Mucosa of gallbladder (tissue), 1 donor: ENCODE results near the gene ATP10B. TPM values are rescaled to one million over a fixed set of nuclear protein-coding genes. Genes with fewer than 3 reads are reported as not detected.

Source experiments
- DNase-seq: peaks from one replicate; pipeline ENCODE4 v3.0.0-alpha.2; 2020; ENCODE audit warnings: low spot score
- total RNA-seq: library from RNA; stranded (reverse); gene quantifications from one replicate; pipeline ENCODE4 v1.2.1, GENCODE V29; 2021
- donor health status: DM: no; HTN: no; CAD: no.

The ATP10B gene
- total RNA-seq, 1 donor from 2014 or later, result 119 TPM

DNA sequence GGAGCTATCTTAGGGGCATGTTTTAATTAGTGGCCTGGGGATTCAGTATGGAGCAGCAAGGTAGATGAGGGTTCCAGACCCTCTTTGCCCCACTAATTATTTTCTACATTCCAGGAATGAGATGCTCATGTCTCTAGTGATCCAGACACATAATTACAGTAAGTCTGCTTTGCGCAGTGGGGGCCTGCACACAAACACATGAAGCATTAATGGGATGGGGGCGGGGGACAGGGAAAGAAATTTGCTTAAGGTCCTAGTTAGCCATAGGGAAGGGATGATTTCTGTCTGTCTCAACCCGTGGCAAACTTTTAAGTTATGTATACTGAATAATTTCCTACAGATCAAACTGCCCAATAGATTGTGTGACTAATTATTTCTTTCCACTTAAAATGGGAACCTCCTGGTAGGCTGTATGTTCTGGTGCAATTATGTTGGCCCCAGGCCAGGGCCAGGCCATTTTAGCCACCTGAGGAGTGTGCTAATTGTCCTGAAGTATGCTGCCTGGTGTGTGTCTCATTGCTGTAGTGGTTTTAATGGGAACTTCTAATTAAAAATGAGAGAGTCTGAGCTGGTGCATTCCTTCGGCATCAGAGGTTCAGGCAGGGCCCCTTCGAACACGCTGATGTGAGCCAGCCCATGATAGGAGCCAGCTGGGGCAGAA is 295.9 kb downstream of the ATP10B start:
- no peak for DNase-seq

GRCh38 chr5:160555581-160555970 is 296.4 kb downstream of the ATP10B start:
- no peak for DNase-seq

DNA sequence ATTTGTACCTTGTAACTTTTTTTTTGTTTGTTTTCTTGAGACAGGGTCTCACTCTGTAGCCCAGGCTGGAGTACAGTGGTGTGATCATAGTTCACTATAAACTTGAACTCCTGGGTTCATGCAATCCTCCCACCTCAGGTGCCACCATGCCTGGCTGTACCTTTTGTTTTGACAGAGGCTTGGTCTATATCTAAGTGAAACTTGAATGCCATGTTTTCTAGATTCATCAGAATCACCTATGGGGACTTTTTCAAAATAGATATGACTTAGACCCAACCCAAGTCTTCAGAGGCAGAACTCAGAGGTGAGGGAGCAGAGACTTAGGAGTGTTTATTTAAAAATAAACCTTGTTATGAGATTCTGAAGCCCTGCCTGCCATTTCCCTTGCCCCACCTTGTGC is 301.9 kb downstream of the ATP10B start:
- no peak for DNase-seq

- DNase-seq, result no peak
Observed at GRCh38 chr5:160548949-160549645, 302.9 kb downstream of the ATP10B start.

- no peak for DNase-seq
Observed at GRCh38 chr5:160547872-160548271, 304.1 kb downstream of the ATP10B start.

GRCh38 chr5:160547061-160547460 is 304.9 kb downstream of the ATP10B start:
- no peak for DNase-seq

- no peak for DNase-seq
Observed at GRCh38 chr5:160545832-160546231, 306.2 kb downstream of the ATP10B start.

GRCh38 chr5:160543395-160543794 is 308.6 kb downstream of the ATP10B start:
- DNase-seq, result no peak

GRCh38 chr5:160542840-160543239 is 309.2 kb downstream of the ATP10B start:
- DNase-seq, result no peak

DNA sequence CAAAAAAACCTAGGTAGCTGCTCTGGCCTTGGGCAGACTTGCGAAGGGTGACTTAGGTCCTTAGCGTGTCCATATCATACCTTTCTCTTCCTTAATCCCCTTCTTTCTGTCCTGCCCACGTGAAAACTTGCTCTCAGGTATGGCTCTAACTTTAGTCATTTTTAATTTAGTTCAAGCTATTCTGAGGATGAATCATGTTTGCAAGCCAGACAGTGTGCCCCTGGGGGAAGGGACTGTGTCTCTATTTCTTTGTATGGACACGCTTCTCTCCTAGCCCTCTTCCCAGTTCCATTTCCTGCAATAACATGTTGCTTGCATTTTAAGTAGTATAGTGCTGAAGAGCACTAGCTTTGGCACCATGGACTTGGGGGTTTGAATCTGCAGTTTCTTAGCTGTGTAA is 309.7 kb downstream of the ATP10B start:
- no peak for DNase-seq

GRCh38 chr5:160539431-160539830 is 312.6 kb downstream of the ATP10B start:
- no peak for DNase-seq

DNA sequence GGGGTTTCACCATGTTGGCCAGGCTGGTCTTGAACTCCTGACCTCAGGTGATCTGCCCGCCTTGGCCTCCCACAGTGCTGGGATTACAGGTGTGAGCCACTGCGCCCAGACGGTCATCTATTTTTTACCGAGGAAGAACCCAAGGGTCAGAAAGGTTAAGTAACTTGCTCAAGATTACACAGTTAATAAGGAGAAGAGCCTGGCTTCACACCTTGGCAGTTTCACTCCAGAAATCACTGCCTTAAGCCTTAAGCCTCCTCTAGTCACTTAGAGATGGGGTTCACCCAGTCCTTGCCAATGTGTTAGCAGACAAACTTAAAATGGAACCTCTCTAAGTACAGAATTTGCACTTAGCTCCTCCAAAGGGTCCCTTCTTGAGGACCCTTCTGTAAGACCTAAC is 314.1 kb downstream of the ATP10B start:
- no peak for DNase-seq

DNA sequence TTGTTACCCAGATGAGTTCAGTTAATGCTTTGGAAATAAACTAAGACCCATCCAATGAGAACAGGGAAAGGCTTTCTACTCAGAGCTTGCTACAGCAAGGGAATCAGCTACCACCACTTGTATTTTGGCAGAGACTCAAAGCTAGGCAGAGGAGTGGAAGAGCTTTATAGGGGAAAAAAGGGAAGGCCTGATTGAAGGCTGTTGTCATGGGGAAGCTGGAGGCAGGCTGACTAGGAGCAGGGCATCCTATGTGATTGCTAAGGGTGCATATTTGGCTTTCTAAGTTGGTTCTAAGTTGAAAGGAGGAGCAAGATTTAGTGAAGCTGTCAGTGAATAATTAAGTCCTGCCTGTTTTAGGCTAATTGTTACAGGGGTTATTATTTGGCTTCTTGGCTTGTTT is 314.9 kb downstream of the ATP10B start:
- DNase-seq, result no peak

- DNase-seq, result no peak
Observed at GRCh38 chr5:160534914-160535313, 317.1 kb downstream of the ATP10B start.

- no peak for DNase-seq
Observed at GRCh38 chr5:160534125-160534524, 317.9 kb downstream of the ATP10B start.

DNA sequence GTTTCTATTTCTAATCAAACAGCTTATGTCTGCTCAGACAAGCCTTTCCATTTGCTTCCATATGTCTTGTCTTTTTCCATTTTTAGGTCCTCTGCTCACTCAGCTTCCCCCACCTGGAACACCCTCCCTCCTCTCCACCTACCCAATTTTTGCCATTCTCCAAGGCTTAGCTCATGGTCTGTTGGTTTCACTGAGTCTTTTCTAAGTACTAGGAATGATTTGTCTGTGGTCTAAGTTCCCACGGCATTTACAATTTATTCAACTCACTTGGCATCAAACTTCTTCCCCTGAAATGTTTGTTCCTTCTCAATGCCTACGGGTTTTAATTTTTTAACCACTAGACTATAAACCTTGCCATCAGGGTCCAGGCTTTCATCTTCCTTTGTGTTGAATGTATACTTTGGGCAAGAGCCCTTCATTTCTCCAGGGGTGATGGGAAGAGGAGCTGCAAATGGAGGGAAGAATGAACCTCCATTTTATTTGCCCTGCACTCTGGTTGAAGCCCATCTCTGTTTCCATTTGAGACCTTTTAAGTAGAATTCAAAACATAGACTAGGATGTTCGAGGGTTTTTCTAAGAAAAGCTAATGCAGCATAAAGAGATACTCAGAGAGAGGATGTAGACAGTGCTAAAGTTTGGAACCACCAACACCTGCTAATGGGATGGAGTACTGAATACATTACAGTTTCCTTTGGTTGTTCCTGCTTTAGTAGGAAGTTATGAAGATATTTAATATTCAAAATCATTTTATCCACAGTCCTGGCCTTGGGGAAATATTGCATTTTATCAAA is 326.3 kb downstream of the ATP10B start:
- no peak for DNase-seq

DNA sequence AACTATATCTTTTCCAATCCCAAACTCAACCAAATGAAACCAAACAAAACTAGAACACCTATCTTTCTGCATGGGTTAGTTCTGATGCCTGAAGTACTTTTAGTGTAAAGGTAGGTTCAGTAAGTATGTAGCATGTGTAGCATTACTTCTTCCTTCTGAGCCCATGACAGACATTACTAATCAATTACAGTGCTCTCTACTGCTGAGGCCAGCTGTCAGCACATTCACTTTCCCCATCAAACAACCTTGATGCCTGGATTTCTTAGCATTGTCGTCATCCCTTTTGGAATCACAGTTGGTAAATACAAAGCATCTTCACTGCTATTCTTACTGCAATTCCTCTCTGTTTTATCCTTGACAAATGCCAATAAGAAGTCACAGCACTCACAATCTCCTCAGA is 327.2 kb downstream of the ATP10B start:
- DNase-seq, result no peak

DNA sequence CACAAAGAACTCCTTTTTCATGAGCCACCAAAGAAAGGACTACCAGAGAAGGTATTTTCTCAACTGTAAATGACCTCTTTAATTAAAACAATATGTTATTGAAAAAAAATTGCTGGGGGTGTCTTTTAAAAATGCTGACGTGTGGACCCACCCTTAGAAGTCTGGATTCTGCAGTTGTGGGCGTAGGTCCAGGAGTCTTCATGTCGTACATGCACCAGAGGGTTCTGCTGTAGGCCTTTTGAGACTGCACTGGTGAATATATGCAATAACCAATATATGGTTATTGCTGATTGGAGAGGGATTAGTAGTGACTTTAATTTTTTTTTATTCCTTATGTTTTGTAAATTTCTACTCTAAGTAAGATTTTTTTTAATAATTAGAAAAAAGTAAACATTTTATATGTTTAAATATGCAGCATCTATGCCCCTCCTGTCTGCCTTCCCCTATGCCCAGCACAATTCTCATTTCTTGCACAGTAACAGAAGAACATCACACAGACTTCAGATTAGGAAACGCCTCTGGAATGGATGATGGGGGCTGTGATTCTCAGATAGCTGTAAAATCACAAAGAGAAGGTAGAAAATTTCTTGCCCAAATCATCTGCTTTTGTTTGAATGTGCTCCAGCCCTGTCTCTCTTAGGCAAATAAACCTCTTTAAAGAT is 328.4 kb downstream of the ATP10B start:
- no peak for DNase-seq

DNA sequence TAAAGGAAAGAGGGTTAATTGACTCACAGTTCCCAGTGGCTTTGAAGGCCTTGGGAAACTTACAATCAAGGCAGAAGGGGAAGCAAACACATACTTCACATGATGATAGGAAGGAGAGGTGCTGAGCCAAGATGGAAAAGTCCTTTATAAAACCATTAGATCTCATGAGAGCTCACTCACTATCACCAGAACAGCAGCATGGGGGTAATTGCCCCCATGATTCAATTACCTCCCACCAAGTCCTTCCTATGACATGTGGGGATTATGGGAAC is 330.7 kb downstream of the ATP10B start:
- no peak for DNase-seq

DNA sequence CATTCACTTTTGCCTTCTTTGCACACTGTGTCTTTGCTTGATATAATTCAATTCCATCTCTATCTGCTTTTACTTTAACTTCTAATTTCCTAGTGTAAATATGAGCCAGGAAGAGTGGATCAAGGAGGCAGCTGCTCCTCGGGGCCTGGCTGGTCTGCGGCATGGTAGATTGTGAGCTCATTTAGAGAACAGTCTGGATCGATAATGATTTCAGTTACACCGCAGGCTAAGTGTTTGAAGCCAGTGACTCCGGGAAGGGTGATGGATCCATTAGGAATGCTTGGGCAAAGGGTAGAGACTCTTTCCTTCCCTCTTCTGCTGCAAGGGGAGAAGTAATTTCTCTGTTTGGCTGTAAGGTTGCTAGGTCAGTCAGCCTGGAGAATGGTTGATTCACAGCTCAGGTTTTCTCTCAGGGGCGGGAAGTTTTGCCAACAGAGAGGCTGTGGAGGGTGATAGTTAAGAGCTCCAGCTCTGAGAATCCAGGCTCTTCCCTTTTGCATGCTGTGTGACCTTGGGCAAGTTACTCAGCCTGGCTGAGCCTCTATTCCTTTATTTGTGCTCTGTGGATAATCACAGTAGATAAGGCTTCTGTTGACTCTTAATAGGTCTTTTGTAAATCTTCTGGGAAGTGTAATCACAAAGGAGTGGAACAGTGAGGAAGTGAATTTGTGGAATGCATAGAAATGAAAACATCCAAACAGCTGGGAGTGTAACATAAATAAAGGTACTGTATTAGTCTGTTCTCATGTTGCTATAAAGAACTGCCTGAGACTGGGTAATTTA is 331.2 kb downstream of the ATP10B start:
- no peak for DNase-seq

GRCh38 chr5:160516696-160517530 is 335.1 kb downstream of the ATP10B start:
- DNase-seq, result no peak
